Activated CD4-positive, alpha-beta T cell treated with anti-CD3 and anti-CD28 coated beads, Interleukin-2, amount 10 ng/mL, durations not matched to agents 7 days and 5 days (primary cell): ENCODE data around the gene OR51T1. TPM values are rescaled to one million over a fixed set of nuclear protein-coding genes. Genes with fewer than 3 reads are reported as not detected.
"Not testable (repeated sequence)": the region's sequence is repeated elsewhere in the genome, so short reads cannot be mapped to it uniquely, and the experiment has no call there.

Experiments used
- CTCF ChIA-PET: fragments of 350-600 bp; sonication (Branson Sonifier 250); formaldehyde crosslinking; loops from one replicate; lab custom pipeline; 2021; ENCODE audit warnings: antibody characterized with exemption; lab: Charles Lee
- POLR2A ChIA-PET: fragments of 350-600 bp; sonication (Branson Sonifier 250); formaldehyde crosslinking; loops from one replicate; lab custom pipeline; 2021; ENCODE audit warnings: antibody characterized with exemption; lab: Charles Lee
- DNase-seq: peaks from one replicate; pipeline ENCODE4 v3.0.0-alpha.2; 2020
- H3K27ac Mint-ChIP-seq: one replicate; pipeline ENCODE4 v1.8.0; 2021; ENCODE audit warnings: mild to moderate bottlenecking, moderate library complexity, mixed read lengths
- H3K27me3 Mint-ChIP-seq: one replicate; pipeline ENCODE4 v1.8.0; 2021; ENCODE audit warnings: mixed read lengths
- H3K36me3 Mint-ChIP-seq: one replicate; pipeline ENCODE4 v1.8.0; 2021; ENCODE audit warnings: low read depth, mixed read lengths
- H3K4me1 Mint-ChIP-seq: one replicate; pipeline ENCODE4 v1.8.0; 2021; ENCODE audit warnings: mixed read lengths
- H3K4me3 Mint-ChIP-seq: one replicate; pipeline ENCODE4 v1.8.0; 2021; ENCODE audit warnings: mild to moderate bottlenecking, moderate library complexity, mixed read lengths
- H3K9me3 Mint-ChIP-seq: one replicate; pipeline ENCODE4 v1.8.0; 2021; ENCODE audit warnings: mixed read lengths
- total RNA-seq, 2 experiments: library from RNA; stranded (reverse); gene quantifications; one replicate each; pipeline ENCODE4 v1.2.3, GENCODE V29; 2021

The OR51T1 gene, protein sequence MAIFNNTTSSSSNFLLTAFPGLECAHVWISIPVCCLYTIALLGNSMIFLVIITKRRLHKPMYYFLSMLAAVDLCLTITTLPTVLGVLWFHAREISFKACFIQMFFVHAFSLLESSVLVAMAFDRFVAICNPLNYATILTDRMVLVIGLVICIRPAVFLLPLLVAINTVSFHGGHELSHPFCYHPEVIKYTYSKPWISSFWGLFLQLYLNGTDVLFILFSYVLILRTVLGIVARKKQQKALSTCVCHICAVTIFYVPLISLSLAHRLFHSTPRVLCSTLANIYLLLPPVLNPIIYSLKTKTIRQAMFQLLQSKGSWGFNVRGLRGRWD
- not detected for total RNA-seq

DNA sequence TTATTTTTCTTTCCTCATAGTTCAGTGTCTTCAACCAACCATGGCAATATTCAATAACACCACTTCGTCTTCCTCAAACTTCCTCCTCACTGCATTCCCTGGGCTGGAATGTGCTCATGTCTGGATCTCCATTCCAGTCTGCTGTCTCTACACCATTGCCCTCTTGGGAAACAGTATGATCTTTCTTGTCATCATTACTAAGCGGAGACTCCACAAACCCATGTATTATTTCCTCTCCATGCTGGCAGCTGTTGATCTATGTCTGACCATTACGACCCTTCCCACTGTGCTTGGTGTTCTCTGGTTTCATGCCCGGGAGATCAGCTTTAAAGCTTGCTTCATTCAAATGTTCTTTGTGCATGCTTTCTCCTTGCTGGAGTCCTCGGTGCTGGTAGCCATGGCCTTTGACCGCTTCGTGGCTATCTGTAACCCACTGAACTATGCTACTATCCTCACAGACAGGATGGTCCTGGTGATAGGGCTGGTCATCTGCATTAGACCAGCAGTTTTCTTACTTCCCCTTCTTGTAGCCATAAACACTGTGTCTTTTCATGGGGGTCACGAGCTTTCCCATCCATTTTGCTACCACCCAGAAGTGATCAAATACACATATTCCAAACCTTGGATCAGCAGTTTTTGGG is at the start of gene OR51T1:
TSS of gene OR51T1 (plus strand) at position 41 of the 641 bp plus-strand sequence. CDS start at position 41, 0 bp downstream.
- Mint-ChIP-seq H3K27me3 (no peaks in the 10 kb centered on the region), H3K4me1 (no peaks in the 10 kb centered on the region), H3K4me3 (no peak within 1 kb of the TSS), H3K27ac (no peak within 1 kb of the TSS), H3K36me3 (no peaks in the 10 kb centered on the region), H3K9me3 (no peaks in the 10 kb centered on the region)
- DNase-seq: no peak
- POLR2A ChIA-PET: no interaction called here
- CTCF ChIA-PET: no interaction called here

DNA sequence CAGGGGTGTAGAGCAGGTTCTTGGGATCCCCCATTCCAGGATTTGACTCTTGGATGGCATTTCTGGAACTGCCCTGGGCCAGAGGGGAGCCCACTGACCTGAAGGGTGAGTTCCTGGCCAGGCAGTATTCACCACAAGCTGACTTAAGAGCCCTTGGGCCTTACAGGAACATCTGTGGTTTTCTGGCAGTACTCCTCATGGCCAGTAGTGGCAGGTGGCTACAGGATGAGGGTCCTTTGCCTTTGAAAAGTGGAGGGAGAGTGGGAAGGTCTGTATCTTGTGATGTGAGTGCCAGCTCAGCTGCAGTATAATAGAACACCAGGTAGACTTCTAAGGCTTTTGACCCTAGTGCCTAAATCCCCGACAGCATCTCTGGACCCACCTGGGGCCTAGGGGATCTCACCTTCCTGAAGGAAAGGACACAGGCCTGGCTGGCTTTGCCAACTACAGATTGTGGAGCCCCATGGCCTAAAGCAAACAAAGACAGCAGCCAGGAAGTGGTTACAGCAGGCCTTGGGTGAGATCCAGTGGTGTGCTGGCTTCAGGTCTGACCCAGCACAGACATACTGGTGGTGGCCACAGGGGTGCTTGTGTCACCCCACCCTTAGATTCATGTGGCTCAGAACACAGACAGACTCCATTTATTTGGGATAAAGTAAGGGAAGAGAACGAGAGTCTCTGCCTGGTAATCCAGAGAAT is 41.7 kb upstream of the OR51T1 start:
- ChIA-PET POLR2A (no interaction called here), CTCF (no interaction called here)
- H3K4me3 Mint-ChIP-seq: no peak overlapping the region
- no peaks in the 10 kb centered on the region for H3K4me1 Mint-ChIP-seq
- H3K9me3 Mint-ChIP-seq: no peaks in the 10 kb centered on the region
- no peaks in the 10 kb centered on the region for H3K36me3 Mint-ChIP-seq
- no peaks in the 10 kb centered on the region for H3K27me3 Mint-ChIP-seq
- H3K27ac Mint-ChIP-seq: no peak overlapping the region
- no peak for DNase-seq

DNA sequence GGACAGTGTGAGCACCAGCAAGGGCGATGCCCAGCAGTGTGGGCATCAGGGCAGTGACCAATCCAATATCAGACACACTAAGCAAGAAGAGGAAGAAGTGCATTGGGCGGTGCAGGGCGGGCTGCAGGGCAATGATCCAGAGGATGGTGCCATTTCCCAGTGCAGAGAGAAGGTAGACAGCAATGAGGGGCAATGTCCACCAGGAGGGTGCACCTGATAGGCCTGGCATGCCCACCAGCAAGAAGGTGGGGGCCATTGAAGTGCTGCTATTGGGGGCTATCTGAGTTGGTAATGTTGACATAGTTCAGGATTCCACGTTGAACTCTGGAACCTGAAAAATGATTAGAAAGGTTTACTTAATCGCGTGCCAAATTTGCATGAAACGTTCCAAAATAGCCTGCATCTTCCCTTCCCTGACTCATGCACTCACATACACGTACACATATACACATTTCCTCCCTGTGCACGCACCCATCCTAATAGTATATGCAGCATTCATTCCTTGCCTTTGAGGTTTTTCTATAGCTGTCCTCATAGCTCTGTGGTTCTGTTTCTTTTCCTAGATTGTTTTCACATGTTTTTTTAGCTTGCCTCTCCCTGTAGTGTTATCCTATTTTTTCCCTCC is 32.7 kb upstream of the OR51T1 start, which contains the start of gene OR51S1:
TSS of gene OR51S1 (minus strand) at position 301 of the 625 bp plus-strand sequence. CDS start at position 301, 0 bp downstream.
- no peaks in the 10 kb centered on the region for H3K9me3 Mint-ChIP-seq
- POLR2A ChIA-PET: no interaction called here
- no peaks in the 10 kb centered on the region for H3K27me3 Mint-ChIP-seq
- CTCF ChIA-PET: no interaction called here
- H3K4me1 Mint-ChIP-seq: no peaks in the 10 kb centered on the region
- no peak within 1 kb of the TSS for H3K4me3 Mint-ChIP-seq
- no peak within 1 kb of the TSS for H3K27ac Mint-ChIP-seq
- DNase-seq: no peak
- H3K36me3 Mint-ChIP-seq: no peaks in the 10 kb centered on the region

DNA sequence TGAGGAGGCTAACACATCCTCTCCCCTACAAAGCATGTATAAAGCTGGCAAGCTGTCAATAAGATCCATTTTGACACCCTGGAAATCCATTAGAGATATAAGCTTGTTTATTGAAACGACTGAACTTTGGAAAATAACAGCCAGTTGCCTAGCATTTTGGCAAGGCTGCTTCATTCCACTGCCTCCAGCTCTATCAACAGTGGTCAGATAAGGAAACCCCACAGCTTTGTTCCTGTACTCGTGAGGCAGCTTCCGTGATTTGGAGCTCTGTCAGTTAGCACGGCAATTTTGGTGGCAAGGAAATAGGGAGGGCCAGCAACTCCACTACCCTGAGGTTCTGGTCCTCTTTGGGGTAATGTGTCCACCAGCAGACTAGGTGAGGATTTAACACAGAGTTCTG is 30.7 kb upstream of the OR51T1 start:
- POLR2A ChIA-PET: no interaction called here
- Mint-ChIP-seq H3K4me3 (no peak overlapping the region), H3K36me3 (no peaks in the 10 kb centered on the region), H3K9me3 (no peaks in the 10 kb centered on the region), H3K27me3 (no peaks in the 10 kb centered on the region), H3K27ac (no peak overlapping the region), H3K4me1 (no peaks in the 10 kb centered on the region)
- DNase-seq: no peak
- CTCF ChIA-PET: no interaction called here

DNA sequence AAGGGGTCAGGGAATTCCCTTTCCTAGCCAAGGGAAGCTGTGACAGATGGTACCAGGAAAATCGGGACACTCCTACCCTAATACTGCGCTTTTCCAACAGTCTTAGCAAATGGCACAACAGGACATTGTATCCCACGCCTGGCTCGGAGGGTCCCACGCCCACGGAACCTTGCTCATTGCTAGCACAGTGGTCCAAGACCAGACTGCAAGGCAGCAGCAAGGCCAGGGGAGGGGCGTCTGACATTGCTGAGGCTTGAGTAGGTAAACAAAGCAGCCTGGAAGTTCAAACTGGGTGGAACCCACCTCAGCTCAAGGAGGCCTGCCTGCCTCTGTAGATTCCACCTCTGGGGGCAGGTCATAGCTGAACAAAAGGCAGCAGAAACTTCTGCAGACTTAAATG is 27.4 kb upstream of the OR51T1 start:
- DNase-seq, H3K36me3 Mint-ChIP-seq, H3K4me3 Mint-ChIP-seq, H3K27ac Mint-ChIP-seq, H3K4me1 Mint-ChIP-seq, H3K9me3 Mint-ChIP-seq, H3K27me3 Mint-ChIP-seq, POLR2A ChIA-PET, CTCF ChIA-PET: not testable (repeated sequence)

DNA sequence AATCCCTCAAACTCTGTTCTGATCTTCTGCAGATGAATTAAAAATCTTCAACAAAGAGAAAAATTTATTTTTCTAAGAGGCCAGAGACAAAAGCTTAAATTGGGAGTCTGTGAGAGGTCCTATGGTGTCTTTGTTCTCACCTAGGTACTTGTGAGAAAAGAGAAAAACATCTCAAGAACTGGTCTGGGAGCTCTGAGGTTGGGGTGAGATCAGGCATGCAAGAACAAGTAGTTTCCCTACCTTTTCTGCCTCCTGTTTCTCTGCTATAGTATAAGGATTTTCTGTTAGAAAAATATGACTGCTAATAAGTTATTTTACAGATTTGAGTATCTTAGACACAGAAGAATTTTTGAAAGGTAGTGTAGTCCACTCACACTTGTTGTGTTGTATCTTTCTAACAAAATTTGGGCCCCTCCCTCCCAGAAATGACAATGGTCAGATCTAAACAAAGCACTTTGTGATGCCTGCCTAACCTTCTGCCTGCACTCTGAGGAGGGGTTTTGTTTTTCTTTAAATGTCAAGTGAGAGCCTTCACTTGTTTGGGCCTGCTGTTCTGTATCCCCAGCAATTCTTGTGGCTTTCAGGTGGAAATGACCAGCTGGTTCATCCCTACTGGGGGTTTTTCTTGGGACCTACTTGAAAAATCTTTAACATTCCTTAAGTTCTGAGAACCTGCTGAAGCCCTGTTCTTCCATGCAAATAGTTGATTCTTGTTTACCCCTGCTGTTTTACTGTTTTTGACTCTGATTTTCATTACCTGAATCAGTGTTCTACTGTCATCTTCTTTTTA is 19.1 kb upstream of the OR51T1 start:
- DNase-seq: no peak

DNA sequence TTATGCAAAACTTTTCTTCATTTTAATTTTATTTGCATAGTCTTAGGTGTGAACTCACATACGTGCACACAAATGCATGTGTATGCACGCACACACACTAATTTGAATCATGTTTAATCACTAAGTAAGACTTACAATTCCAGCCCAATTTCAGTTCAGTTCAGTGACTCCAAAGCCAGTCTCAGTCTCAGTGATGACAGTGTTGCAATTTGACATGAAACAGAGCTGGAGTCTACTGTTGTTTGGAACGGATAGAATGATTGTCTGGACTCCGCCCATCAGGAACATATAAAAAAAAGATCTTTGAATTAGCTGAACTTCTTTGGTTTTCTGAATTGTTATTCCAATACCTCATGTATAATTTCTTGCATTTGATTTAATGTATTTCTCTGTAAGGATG is 17.8 kb upstream of the OR51T1 start:
- Mint-ChIP-seq H3K27ac (no peak overlapping the region), H3K36me3 (no peaks in the 10 kb centered on the region), H3K9me3 (no peaks in the 10 kb centered on the region), H3K4me1 (no peaks in the 10 kb centered on the region), H3K4me3 (no peak overlapping the region), H3K27me3 (no peaks in the 10 kb centered on the region)
- POLR2A ChIA-PET: no interaction called here
- no peak for DNase-seq
- CTCF ChIA-PET: no interaction called here

More for the DNA sequence above, 19.1 kb upstream of the OR51T1 start:
- no peaks in the 10 kb centered on the region for H3K27me3 Mint-ChIP-seq
- H3K27ac Mint-ChIP-seq: no peak overlapping the region
- H3K36me3 Mint-ChIP-seq: no peaks in the 10 kb centered on the region
- H3K4me1 Mint-ChIP-seq: no peaks in the 10 kb centered on the region
- ChIA-PET CTCF (no interaction called here), POLR2A (interaction anchor here (0.6 kb wide), 1 partner anchor 294 kb away, joined by 5 read pairs; no protein-coding TSS in a partner anchor)
- no peaks in the 10 kb centered on the region for H3K9me3 Mint-ChIP-seq
- H3K4me3 Mint-ChIP-seq: no peak overlapping the region

DNA sequence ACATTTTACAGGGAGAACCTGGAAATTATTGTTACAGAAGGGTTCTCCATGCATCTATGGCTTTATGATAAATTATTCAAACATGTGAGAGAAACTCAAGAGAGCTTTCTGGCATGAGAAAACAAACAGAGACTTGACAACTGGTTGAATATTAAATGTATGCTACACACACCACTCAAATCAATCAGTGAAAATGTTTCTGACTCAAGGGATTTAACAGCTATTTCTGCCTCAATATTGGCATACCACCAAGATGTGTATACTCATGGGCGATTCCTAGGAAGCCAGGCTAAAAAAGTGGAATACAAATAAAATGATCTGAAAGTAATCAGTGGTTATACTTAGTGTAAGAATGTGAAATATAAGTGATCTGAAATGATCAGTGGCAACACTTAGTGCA is 15.8 kb upstream of the OR51T1 start:
- Mint-ChIP-seq H3K27ac (no peak overlapping the region), H3K9me3 (no peaks in the 10 kb centered on the region), H3K36me3 (no peaks in the 10 kb centered on the region), H3K4me3 (no peak overlapping the region), H3K4me1 (no peaks in the 10 kb centered on the region), H3K27me3 (no peaks in the 10 kb centered on the region)
- no peak for DNase-seq
- POLR2A ChIA-PET: no interaction called here
- CTCF ChIA-PET: no interaction called here

DNA sequence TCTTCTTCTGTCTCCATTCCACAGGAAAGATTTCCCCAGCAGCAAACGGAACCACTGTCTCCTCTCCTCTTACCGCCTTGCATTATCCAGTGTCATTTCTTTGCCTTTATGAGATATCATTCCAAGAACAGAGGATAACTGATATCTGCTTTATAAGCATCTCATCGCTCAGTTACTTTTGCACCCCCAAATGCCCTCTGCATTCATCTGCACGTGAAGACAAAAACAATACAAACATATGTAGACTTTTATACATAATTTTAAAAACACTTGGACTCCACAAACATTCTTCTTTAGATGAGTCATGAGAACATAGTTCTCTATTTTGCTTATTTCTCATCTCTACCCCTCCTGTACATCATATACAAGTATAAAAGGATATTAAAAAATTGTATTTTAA is 512 bp upstream of the OR51T1 start:
- CTCF ChIA-PET: no interaction called here

DNA sequence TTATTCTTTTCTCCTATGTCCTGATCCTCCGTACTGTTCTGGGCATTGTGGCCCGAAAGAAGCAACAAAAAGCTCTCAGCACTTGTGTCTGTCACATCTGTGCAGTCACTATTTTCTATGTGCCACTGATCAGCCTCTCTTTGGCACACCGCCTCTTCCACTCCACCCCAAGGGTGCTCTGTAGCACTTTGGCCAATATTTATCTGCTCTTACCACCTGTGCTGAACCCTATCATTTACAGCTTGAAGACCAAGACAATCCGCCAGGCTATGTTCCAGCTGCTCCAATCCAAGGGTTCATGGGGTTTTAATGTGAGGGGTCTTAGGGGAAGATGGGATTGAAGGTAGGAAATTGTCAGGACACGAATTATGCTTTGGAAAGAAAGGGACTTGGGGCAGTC is 843 bp downstream of the OR51T1 start:
- ChIA-PET POLR2A (no interaction called here), CTCF (no interaction called here)
- Mint-ChIP-seq H3K36me3 (no peaks in the 10 kb centered on the region), H3K4me3 (no peak overlapping the region), H3K4me1 (no peaks in the 10 kb centered on the region), H3K27ac (no peak overlapping the region), H3K9me3 (no peaks in the 10 kb centered on the region), H3K27me3 (no peaks in the 10 kb centered on the region)
- DNase-seq: no peak

More for the DNA sequence above, 512 bp upstream of the OR51T1 start:
- Mint-ChIP-seq H3K36me3 (no peaks in the 10 kb centered on the region), H3K9me3 (no peaks in the 10 kb centered on the region), H3K4me1 (no peaks in the 10 kb centered on the region), H3K4me3 (no peak overlapping the region), H3K27me3 (no peaks in the 10 kb centered on the region), H3K27ac (no peak overlapping the region)
- no peak for DNase-seq
- POLR2A ChIA-PET: no interaction called here

DNA sequence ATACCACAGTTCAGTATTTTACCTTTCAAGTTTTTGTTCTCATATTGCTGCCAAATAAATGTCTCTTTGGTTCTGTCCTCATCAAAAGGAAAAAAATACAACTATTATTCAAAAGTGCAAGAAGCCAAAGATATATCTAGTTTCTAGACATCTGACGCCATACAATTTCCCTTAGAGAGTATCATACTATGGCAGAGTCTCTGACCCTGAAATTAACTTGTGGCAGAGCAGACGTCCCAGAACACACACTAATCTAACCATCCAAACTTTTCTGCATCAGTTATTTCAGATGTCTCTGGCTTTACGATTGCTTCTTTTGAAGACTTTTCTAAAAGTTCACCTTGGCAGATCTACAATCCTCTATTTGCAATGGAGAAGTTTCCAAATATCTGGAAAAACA is 2.7 kb downstream of the OR51T1 start:
- H3K36me3 Mint-ChIP-seq: no peaks in the 10 kb centered on the region
- H3K27me3 Mint-ChIP-seq: no peaks in the 10 kb centered on the region
- H3K27ac Mint-ChIP-seq: no peak overlapping the region
- DNase-seq: no peak
- CTCF ChIA-PET: no interaction called here
- H3K4me1 Mint-ChIP-seq: no peaks in the 10 kb centered on the region
- no peaks in the 10 kb centered on the region for H3K9me3 Mint-ChIP-seq
- POLR2A ChIA-PET: no interaction called here
- H3K4me3 Mint-ChIP-seq: no peak overlapping the region

DNA sequence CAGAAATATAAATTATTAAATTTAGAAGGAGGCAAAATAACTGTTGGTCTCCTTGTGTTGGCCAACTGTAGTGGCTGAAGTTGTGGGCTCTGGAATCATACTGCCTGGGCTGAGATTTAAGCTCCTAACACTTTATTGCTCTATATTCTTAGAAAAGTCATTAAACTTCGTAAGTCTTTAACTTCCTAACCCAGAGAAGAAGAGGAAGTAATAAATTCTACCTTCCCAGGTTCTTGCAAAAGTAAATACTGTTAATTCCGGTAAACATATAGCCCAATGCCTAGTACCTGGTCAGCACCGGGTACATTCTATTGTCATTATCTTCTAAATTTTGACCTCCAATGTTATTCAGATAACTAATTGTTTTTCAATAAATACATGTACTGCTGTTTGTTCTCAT is 4.5 kb downstream of the OR51T1 start:
- Mint-ChIP-seq H3K27me3 (no peaks in the 10 kb centered on the region), H3K9me3 (no peaks in the 10 kb centered on the region), H3K4me1 (no peaks in the 10 kb centered on the region), H3K27ac (no peak overlapping the region), H3K36me3 (no peaks in the 10 kb centered on the region), H3K4me3 (no peak overlapping the region)
- ChIA-PET POLR2A (no interaction called here), CTCF (no interaction called here)
- DNase-seq: no peak
